Stimulated activated naive CD8-positive, alpha-beta T cell treated with anti-CD3 and anti-CD28 coated beads, Interleukin-15, Interleukin-2, amounts not matched to agents 100 ng/mL and 50 ng/mL, for 24 hours (primary cell): ENCODE results near the gene CISD3.

ENCODE experiments used
- H3K27ac Mint-ChIP-seq: one replicate; pipeline ENCODE4 v1.8.0; 2021; ENCODE audit warnings: mild to moderate bottlenecking, mixed read lengths
- H3K27me3 Mint-ChIP-seq: one replicate; pipeline ENCODE4 v1.8.0; 2021; ENCODE audit warnings: mixed read lengths
- H3K36me3 Mint-ChIP-seq: one replicate; pipeline ENCODE4 v1.8.0; 2021; ENCODE audit warnings: low read depth, mixed read lengths
- H3K4me1 Mint-ChIP-seq: one replicate; pipeline ENCODE4 v1.8.0; 2021; ENCODE audit warnings: low read depth, mixed read lengths
- H3K4me3 Mint-ChIP-seq: one replicate; pipeline ENCODE4 v1.8.0; 2021; ENCODE audit warnings: mild to moderate bottlenecking, mixed read lengths
- H3K9me3 Mint-ChIP-seq: one replicate; pipeline ENCODE4 v1.8.0; 2021; ENCODE audit warnings: mixed read lengths

Gene CISD3

GRCh38 chr17:38741921-38742410, 11.8 kb downstream of the CISD3 start:
- H3K27ac Mint-ChIP-seq = no peak overlapping the region
- peaks cover 12% of the 10 kb centered on the region for H3K4me1 Mint-ChIP-seq
- H3K27me3 Mint-ChIP-seq = peaks cover 27% of the 10 kb centered on the region
- no peak overlapping the region for H3K4me3 Mint-ChIP-seq
- H3K36me3 Mint-ChIP-seq = no peaks in the 10 kb centered on the region
- H3K9me3 Mint-ChIP-seq = no peaks in the 10 kb centered on the region

- Mint-ChIP-seq H3K4me1 (peaks cover 12% of the 10 kb centered on the region), H3K36me3 (no peaks in the 10 kb centered on the region), H3K27ac (no peak overlapping the region)
These were observed 12.5 kb downstream of the CISD3 start for GRCh38 chr17:38742411-38743308.

GRCh38 chr17:38743556-38744171, 13.5 kb downstream of the CISD3 start:
- Mint-ChIP-seq H3K4me1 (peaks cover 12% of the 10 kb centered on the region), H3K4me3 (no peak overlapping the region), H3K9me3 (no peaks in the 10 kb centered on the region), H3K27ac (no peak overlapping the region), H3K27me3 (peaks cover 27% of the 10 kb centered on the region), H3K36me3 (no peaks in the 10 kb centered on the region)

More at GRCh38 chr17:38742411-38743308, 12.5 kb downstream of the CISD3 start:
- peaks cover 27% of the 10 kb centered on the region for H3K27me3 Mint-ChIP-seq
- H3K4me3 Mint-ChIP-seq = no peak overlapping the region
- no peaks in the 10 kb centered on the region for H3K9me3 Mint-ChIP-seq

DNA sequence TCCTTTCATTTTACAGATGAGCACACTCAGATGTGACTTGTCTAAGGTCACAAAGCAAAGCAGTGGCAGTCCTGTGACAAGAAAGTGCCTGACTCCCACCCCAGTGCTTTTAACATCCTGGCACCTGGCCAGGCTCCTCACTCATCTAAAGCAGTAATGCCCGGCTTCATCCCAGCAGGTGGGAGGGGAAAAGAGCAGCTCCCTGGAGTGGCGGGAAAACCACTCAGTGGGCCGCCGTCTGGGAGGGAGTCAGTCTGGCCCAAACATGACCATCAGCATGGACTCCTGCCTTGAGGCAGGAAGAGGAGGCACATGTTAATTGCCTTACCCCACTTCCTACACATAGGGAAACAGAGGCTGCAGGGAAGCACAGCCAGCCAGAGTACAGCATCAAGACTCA, 15.4 kb downstream of the CISD3 start:
- H3K36me3 Mint-ChIP-seq = no peaks in the 10 kb centered on the region
- no peak overlapping the region for H3K27ac Mint-ChIP-seq
- peaks cover 25% of the 10 kb centered on the region for H3K4me1 Mint-ChIP-seq
- H3K27me3 Mint-ChIP-seq = peaks cover 40% of the 10 kb centered on the region
- no peak overlapping the region for H3K4me3 Mint-ChIP-seq
- no peaks in the 10 kb centered on the region for H3K9me3 Mint-ChIP-seq

- Mint-ChIP-seq H3K27ac (no peak overlapping the region), H3K27me3 (peaks cover 43% of the 10 kb centered on the region), H3K9me3 (no peaks in the 10 kb centered on the region), H3K4me1 (peaks cover 31% of the 10 kb centered on the region), H3K36me3 (no peaks in the 10 kb centered on the region), H3K4me3 (peak overlapping the region; percentile 63)
These were observed 16.1 kb downstream of the CISD3 start for GRCh38 chr17:38746004-38746848.

- Mint-ChIP-seq H3K4me1 (peaks cover 39% of the 10 kb centered on the region), H3K27ac (no peak overlapping the region), H3K9me3 (no peaks in the 10 kb centered on the region), H3K27me3 (peaks cover 48% of the 10 kb centered on the region), H3K36me3 (no peaks in the 10 kb centered on the region), H3K4me3 (peak overlapping the region; percentile 63)
These were observed 16.8 kb downstream of the CISD3 start for GRCh38 chr17:38746849-38747462.

DNA sequence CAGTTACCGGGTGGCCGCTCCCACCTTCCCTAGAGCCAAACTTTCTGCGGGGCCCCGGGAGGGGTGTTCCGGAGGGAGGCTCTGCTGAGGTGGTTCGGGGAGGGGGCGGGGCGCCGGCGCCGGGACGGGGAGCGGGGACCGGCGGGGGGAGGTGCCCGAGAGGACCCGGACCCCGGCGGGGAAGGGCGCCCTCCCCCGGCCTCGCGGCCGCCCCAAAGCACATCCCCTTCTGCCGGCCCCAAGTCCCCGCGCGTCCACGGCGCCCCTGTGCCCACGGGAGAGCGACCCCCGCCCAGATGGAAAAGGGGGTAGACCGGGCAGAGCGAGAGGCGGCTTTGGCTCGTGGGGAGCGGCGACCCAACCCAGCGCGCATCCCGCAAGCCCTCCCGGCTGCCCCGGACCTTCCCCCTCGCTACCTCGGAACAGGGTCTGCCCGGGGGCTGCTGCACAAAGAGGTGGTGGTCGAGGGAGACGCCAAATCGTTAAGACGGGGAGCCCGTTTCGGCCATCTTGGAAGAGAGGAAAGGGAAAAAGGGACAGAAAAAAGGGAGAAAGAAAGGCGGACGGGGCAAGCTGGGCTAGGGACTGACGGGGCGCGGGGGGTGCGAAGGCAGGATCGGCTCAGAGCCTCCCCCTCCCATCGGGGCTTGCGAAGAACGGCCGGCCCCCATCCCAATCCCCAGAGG, 17.5 kb downstream of the CISD3 start:
- H3K4me3 Mint-ChIP-seq = peak overlapping the region; percentile 67
- H3K4me1 Mint-ChIP-seq = peaks cover 44% of the 10 kb centered on the region
- H3K27me3 Mint-ChIP-seq = peaks cover 44% of the 10 kb centered on the region
- H3K27ac Mint-ChIP-seq = no peak overlapping the region
- no peaks in the 10 kb centered on the region for H3K9me3 Mint-ChIP-seq
- peaks cover 2% of the 10 kb centered on the region for H3K36me3 Mint-ChIP-seq

GRCh38 chr17:38748149-38748891, 18.2 kb downstream of the CISD3 start, which contains the start of gene PCGF2:
TSS of gene PCGF2 (minus strand) at chr17:38748336. CDS start at chr17:38740402, 7,934 bp downstream.
- Mint-ChIP-seq H3K27ac (no peak within 1 kb of the TSS), H3K4me1 (peaks cover 47% of the 10 kb centered on the region)

GRCh38 chr17:38748892-38749222, 18.7 kb downstream of the CISD3 start:
- Mint-ChIP-seq H3K27me3 (peaks cover 44% of the 10 kb centered on the region), H3K9me3 (no peaks in the 10 kb centered on the region), H3K4me1 (peaks cover 51% of the 10 kb centered on the region), H3K4me3 (peak overlapping the region; percentile 69), H3K36me3 (peaks cover 8% of the 10 kb centered on the region), H3K27ac (no peak overlapping the region)

More at GRCh38 chr17:38748149-38748891, 18.2 kb downstream of the CISD3 start, which contains the start of gene PCGF2:
- Mint-ChIP-seq H3K9me3 (no peaks in the 10 kb centered on the region), H3K4me3 (peak within 1 kb of the TSS; percentile 69), H3K27me3 (peaks cover 44% of the 10 kb centered on the region), H3K36me3 (peaks cover 4% of the 10 kb centered on the region)

- Mint-ChIP-seq H3K36me3 (peaks cover 11% of the 10 kb centered on the region), H3K4me1 (peaks cover 56% of the 10 kb centered on the region), H3K4me3 (peak overlapping the region; percentile 69), H3K27ac (no peak overlapping the region), H3K27me3 (peaks cover 44% of the 10 kb centered on the region), H3K9me3 (no peaks in the 10 kb centered on the region)
These were observed 19.3 kb downstream of the CISD3 start for GRCh38 chr17:38749223-38750043.

DNA sequence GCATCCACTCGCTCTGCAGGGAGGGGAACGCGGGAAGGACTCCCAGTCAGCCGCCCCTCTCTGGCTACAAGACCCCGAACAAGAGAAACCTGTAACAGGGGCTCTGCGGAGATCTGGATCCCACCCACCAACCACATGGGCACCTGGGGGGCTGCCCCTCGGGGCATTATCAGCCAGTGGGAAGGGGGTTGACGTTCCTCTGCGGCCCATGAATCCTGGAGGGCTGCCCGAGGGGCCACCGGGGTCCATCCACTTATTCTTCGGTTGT, 19.8 kb downstream of the CISD3 start:
- H3K27me3 Mint-ChIP-seq = peaks cover 40% of the 10 kb centered on the region
- H3K4me3 Mint-ChIP-seq = peak overlapping the region; percentile 69
- no peak overlapping the region for H3K27ac Mint-ChIP-seq

GRCh38 chr17:38750312-38751121, 20.4 kb downstream of the CISD3 start:
- peaks cover 40% of the 10 kb centered on the region for H3K27me3 Mint-ChIP-seq
- peaks cover 16% of the 10 kb centered on the region for H3K36me3 Mint-ChIP-seq
- peak overlapping the region; percentile 98 for H3K4me3 Mint-ChIP-seq
- H3K27ac Mint-ChIP-seq = no peak overlapping the region
- H3K9me3 Mint-ChIP-seq = no peaks in the 10 kb centered on the region
- peaks cover 60% of the 10 kb centered on the region for H3K4me1 Mint-ChIP-seq

More for the DNA sequence above, 19.8 kb downstream of the CISD3 start:
- H3K36me3 Mint-ChIP-seq = peaks cover 15% of the 10 kb centered on the region
- H3K4me1 Mint-ChIP-seq = peaks cover 60% of the 10 kb centered on the region
- no peaks in the 10 kb centered on the region for H3K9me3 Mint-ChIP-seq
